ENCODE results near the gene SLC20A1.

The SLC20A1 gene

GRCh38 chr2:112614201-112614840 lies 31.4 kb upstream of the SLC20A1 start:
- TF ChIP-seq SIN3A (IDR thresholded peaks at IDR 0.05; ENCODE audit: borderline replicate concordance, insufficient read depth, low read length) (no peak), REST (IDR thresholded peaks at IDR 0.05; ENCODE audit: insufficient read depth in 1 of 2, low read depth in 2 of 2, low read length in 2 of 2) (no peak), POLR2AphosphoS5 (IDR thresholded peaks at IDR 0.05; ENCODE audit: low read depth, low read length) (no peak)

DNA sequence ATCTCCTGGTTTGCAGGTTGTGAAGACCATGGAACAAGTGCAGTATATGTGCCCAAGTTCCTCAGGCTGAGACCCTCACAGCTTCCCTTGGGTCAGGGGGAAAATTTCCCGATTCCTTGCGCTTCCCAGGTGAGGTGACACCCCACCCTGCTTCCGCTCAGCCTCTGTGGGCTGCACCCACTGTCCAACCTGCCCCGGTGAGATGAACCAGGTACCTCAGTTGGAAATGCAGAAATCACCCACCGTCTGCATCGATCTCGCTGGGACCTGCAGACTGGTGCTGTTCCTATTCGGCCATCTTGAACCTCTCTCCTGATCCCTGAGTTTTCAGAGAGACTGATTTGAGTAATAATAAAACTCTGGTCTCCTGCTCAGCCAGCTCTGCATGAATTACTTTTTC lies 30.7 kb upstream of the SLC20A1 start:
- TF ChIP-seq REST (IDR thresholded peaks at IDR 0.05; ENCODE audit: insufficient read depth in 1 of 2, low read depth in 2 of 2, low read length in 2 of 2) (no peak), SIN3A (IDR thresholded peaks at IDR 0.05; ENCODE audit: borderline replicate concordance, insufficient read depth, low read length) (no peak), TAF1 (IDR thresholded peaks at IDR 0.05; ENCODE audit: borderline replicate concordance, insufficient read depth, low read length) (no peak), POLR2AphosphoS5 (IDR thresholded peaks at IDR 0.05; ENCODE audit: low read depth, low read length) (no peak), FOXP2 (optimal IDR thresholded peaks at IDR 0.05; ENCODE audit: borderline replicate concordance, extremely low read depth, extremely low read length, insufficient read depth) (no peak)

DNA sequence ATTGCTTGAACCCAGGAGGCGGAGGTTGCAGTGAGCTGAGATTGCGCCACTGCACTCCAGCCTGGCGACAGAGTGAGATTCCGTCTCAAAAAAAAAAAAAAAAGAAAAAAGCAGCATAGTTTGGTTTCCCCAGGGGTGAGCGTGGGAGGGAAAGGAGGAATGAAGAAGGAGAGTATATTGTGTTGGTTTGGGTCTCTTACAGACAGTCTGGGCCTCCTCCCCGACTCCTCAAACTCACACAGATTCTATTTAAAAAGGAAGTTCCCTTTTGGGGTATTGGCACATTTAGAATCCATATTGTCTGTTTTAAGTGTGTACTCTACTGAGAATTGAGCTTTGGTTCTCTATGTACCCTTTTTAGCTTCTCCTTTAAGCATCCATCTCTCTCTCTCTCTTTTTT lies 27.4 kb upstream of the SLC20A1 start:
- TF ChIP-seq FOXP2 (optimal IDR thresholded peaks at IDR 0.05; ENCODE audit: borderline replicate concordance, extremely low read depth, extremely low read length, insufficient read depth), result no peak
- TF ChIP-seq REST (IDR thresholded peaks at IDR 0.05; ENCODE audit: insufficient read depth in 1 of 2, low read depth in 2 of 2, low read length in 2 of 2), result no peak
- no peak for TF ChIP-seq TAF1 (IDR thresholded peaks at IDR 0.05; ENCODE audit: borderline replicate concordance, insufficient read depth, low read length)
- no peak for TF ChIP-seq POLR2AphosphoS5 (IDR thresholded peaks at IDR 0.05; ENCODE audit: low read depth, low read length)
- no peak for TF ChIP-seq SIN3A (IDR thresholded peaks at IDR 0.05; ENCODE audit: borderline replicate concordance, insufficient read depth, low read length)

DNA sequence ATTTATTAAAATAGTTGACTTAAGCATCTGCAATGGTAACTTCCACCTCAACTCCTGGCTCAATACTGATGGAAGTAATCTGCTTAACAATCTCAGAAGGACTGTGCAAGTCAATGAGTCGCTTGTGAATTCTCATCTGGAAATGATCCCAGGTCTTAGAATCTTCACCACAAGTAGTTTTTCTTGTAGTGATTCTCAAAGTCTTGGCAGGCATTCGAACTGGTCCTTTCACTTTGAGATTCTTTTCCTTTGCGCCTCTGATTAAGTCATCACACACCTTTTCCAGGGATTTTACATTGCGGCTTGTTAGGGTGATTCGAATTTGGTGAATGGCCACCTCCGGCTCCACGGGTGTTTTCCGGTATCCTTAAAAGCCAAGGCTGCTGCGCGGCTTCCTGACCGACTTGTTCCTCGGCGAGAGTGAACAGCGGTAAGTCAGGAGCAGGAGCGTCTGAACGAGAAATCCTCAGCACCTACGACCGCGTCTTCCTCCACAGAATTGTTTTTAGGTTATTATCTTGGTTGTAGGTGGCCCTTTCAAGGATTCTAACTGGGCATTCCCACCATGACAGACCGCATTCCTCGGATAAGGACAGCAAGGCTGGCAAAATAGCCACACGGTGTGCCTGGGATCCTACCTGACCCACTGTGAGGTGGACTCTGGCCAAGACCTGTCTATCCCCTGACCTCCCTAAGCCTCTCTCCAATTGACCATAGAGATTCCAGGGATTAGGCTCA lies 23.8 kb upstream of the SLC20A1 start:
- TF ChIP-seq TAF1 (IDR thresholded peaks at IDR 0.05; ENCODE audit: borderline replicate concordance, insufficient read depth, low read length) (no peak), FOXP2 (optimal IDR thresholded peaks at IDR 0.05; ENCODE audit: borderline replicate concordance, extremely low read depth, extremely low read length, insufficient read depth) (no peak), SIN3A (IDR thresholded peaks at IDR 0.05; ENCODE audit: borderline replicate concordance, insufficient read depth, low read length) (no peak), POLR2AphosphoS5 (IDR thresholded peaks at IDR 0.05; ENCODE audit: low read depth, low read length) (no peak), REST (IDR thresholded peaks at IDR 0.05; ENCODE audit: insufficient read depth in 1 of 2, low read depth in 2 of 2, low read length in 2 of 2) (no peak)

Data from PFSK-1 (cell line).